Activated CD8-positive, alpha-beta memory T cell treated with anti-CD3 and anti-CD28 coated beads, Interleukin-2, amount 50 U/mL, for 24 hours (primary cell): ENCODE measurements around the gene CPED1.
"Not testable (repeated sequence)": the region's sequence is repeated elsewhere in the genome, so short reads cannot be mapped to it uniquely, and the experiment has no call there.

Experiments used
- DNase-seq: peaks from one replicate; pipeline ENCODE4 v3.0.0-alpha.2; 2020; ENCODE audit errors: extremely low read depth

CPED1 gene

GRCh38 chr7:121182281-121182680 lies 193.8 kb downstream of the CPED1 start:
- no peak for DNase-seq

- DNase-seq: no peak
These were observed 194.4 kb downstream of the CPED1 start for GRCh38 chr7:121182902-121183301.

GRCh38 chr7:121183883-121184282 lies 195.4 kb downstream of the CPED1 start:
- not testable (repeated sequence) for DNase-seq

GRCh38 chr7:121186746-121187145 lies 198.2 kb downstream of the CPED1 start:
- no peak for DNase-seq

GRCh38 chr7:121187222-121187621 lies 198.7 kb downstream of the CPED1 start:
- no peak for DNase-seq

GRCh38 chr7:121187676-121188075 lies 199.2 kb downstream of the CPED1 start:
- no peak for DNase-seq

- no peak for DNase-seq
These were observed 204.3 kb downstream of the CPED1 start for GRCh38 chr7:121192834-121193233.

- DNase-seq: no peak
These were observed 206.5 kb downstream of the CPED1 start for GRCh38 chr7:121195010-121195409.

GRCh38 chr7:121195874-121196273 lies 207.4 kb downstream of the CPED1 start:
- no peak for DNase-seq

GRCh38 chr7:121196286-121196685 lies 207.8 kb downstream of the CPED1 start:
- no peak for DNase-seq

GRCh38 chr7:121197455-121197854 lies 208.9 kb downstream of the CPED1 start:
- DNase-seq: no peak

GRCh38 chr7:121198502-121198901 lies 210.0 kb downstream of the CPED1 start:
- DNase-seq: no peak

GRCh38 chr7:121202125-121202524 lies 213.6 kb downstream of the CPED1 start:
- no peak for DNase-seq

GRCh38 chr7:121202834-121203233 lies 214.3 kb downstream of the CPED1 start:
- no peak for DNase-seq

GRCh38 chr7:121204537-121204936 lies 216.0 kb downstream of the CPED1 start:
- DNase-seq: no peak

GRCh38 chr7:121205777-121206176 lies 217.3 kb downstream of the CPED1 start:
- no peak for DNase-seq

GRCh38 chr7:121211253-121211652 lies 222.7 kb downstream of the CPED1 start:
- no peak for DNase-seq

GRCh38 chr7:121212036-121212435 lies 223.5 kb downstream of the CPED1 start:
- DNase-seq: no peak

GRCh38 chr7:121214657-121215056 lies 226.1 kb downstream of the CPED1 start:
- DNase-seq: no peak

- no peak for DNase-seq
These were observed 230.5 kb downstream of the CPED1 start for GRCh38 chr7:121219026-121219425.

- DNase-seq: not testable (repeated sequence)
These were observed 232.6 kb downstream of the CPED1 start for GRCh38 chr7:121221108-121221507.

GRCh38 chr7:121228779-121229178 lies 240.3 kb downstream of the CPED1 start:
- no peak for DNase-seq

GRCh38 chr7:121235201-121235600 lies 246.7 kb downstream of the CPED1 start:
- no peak for DNase-seq

- no peak for DNase-seq
These were observed 249.1 kb downstream of the CPED1 start for GRCh38 chr7:121237601-121238000.
